Common myeloid progenitor, CD34-positive (primary cell): Measurements from ENCODE around the gene PFKFB2.
A peak's percentile ranks its signal among the peaks of the same experiment; 100 is the strongest.
"Not testable (repeated sequence)": the region's sequence is repeated elsewhere in the genome, so short reads cannot be mapped to it uniquely, and the experiment has no call there.

Source experiments
- CTCF ChIA-PET: fragments of 350-600 bp; sonication (Branson Sonifier 250); formaldehyde crosslinking; loops from one replicate; lab custom pipeline; 2021; ENCODE audit warnings: antibody characterized with exemption; lab: Charles Lee
- POLR2A ChIA-PET: fragments of 350-600 bp; sonication (Branson Sonifier 250); formaldehyde crosslinking; loops from one replicate; lab custom pipeline; 2021; ENCODE audit warnings: antibody characterized with exemption; lab: Charles Lee
- DNase-seq, 3 donors: peaks; one replicate each; pipeline versions ENCODE4 v3.0.0 to v3.0.0-alpha.2; 2013
- H3K27ac ChIP-seq, 2 experiments: 1 replicate in 1 of 2; 2 replicates in 1 of 2; pipeline ENCODE4 v1.7.0; 2013; ENCODE audit warnings: inconsistent platforms in 2 of 2, low read length in 2 of 2, mild to moderate bottlenecking in 2 of 2, low read depth in 1 of 2, moderate library complexity in 1 of 2; ENCODE audit not compliant: severe bottlenecking in 2 of 2, insufficient read depth in 1 of 2, poor library complexity in 1 of 2
- H3K27me3 ChIP-seq, 5 experiments: replicated peaks in 2 of 5; 1 replicate in 3 of 5; 2 replicates in 2 of 5; pipeline versions ENCODE4 v1.6.1 to v1.7.0; 2013; ENCODE audit warnings: low read length in 4 of 5, mild to moderate bottlenecking in 2 of 5, moderate library complexity in 2 of 5, inconsistent platforms in 1 of 5; ENCODE audit not compliant: insufficient read depth in 5 of 5, control insufficient read depth in 4 of 5
- H3K36me3 ChIP-seq, 4 experiments: 1 replicate in 2 of 4; 2 replicates in 2 of 4; pipeline versions ENCODE4 v1.6.1 to v1.7.0; 2013; ENCODE audit warnings: low read length in 3 of 4, control low read depth in 1 of 4, mild to moderate bottlenecking in 1 of 4; ENCODE audit not compliant: control insufficient read depth in 4 of 4, insufficient read depth in 4 of 4
- H3K4me1 ChIP-seq, 4 experiments: 1 replicate in 3 of 4; 2 replicates in 1 of 4; pipeline versions ENCODE4 v1.6.1 to v1.7.1; 2013; ENCODE audit warnings: low read length in 3 of 4, mild to moderate bottlenecking in 3 of 4, control low read depth in 1 of 4, inconsistent platforms in 1 of 4, moderate library complexity in 1 of 4; ENCODE audit not compliant: control insufficient read depth in 4 of 4, insufficient read depth in 4 of 4; ENCODE audit errors: control extremely low read depth in 1 of 4
- H3K4me3 ChIP-seq, 7 experiments: 1 replicate in 4 of 7; 2 replicates in 3 of 7; pipeline versions ENCODE4 v1.5.1 to v1.7.0; 2013; ENCODE audit warnings: mild to moderate bottlenecking in 7 of 7, low read length in 6 of 7, moderate library complexity in 6 of 7, inconsistent platforms in 2 of 7, low read depth in 2 of 7, control low read depth in 1 of 7; ENCODE audit not compliant: insufficient read depth in 4 of 7, control insufficient read depth in 1 of 7; ENCODE audit errors: extremely low read depth in 1 of 7
- H3K9me3 ChIP-seq, 5 experiments: 1 replicate in 4 of 5; 2 replicates in 1 of 5; pipeline versions ENCODE4 v1.6.1 to v1.7.1; 2013; ENCODE audit warnings: low read length in 4 of 5, mild to moderate bottlenecking in 2 of 5, inconsistent platforms in 1 of 5, low read depth in 1 of 5, moderate library complexity in 1 of 5; ENCODE audit not compliant: control insufficient read depth in 4 of 5, insufficient read depth in 2 of 5; ENCODE audit errors: control extremely low read depth in 1 of 5
- WGBS: methylation state at CpG from one replicate; pipeline ENCODE4 v1.1.5; 2013; ENCODE audit not compliant: insufficient coverage; 5-methylcytosine and 5-hydroxymethylcytosine counted together

PFKFB2 gene

DNA sequence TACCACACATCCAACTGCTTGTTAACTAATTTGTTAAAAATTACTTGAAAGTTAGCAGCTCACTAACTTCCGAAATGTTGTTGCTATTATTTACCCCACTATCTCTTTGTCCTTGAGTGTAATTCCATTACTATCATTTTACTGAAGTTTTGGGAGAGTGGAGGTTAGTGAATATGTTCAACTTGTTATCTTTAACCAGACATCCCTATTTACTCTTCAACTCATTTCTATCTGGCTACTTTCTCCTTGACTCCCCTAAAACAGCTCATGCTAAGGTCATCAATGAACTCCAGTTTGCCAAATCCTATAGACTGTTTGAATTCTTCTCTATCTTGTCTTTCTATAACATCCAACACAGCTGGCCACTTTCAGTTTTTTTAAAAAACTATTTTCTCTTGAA lies 16.2 kb upstream of the PFKFB2 start:
- Histone ChIP-seq H3K36me3 (no peaks in the 10 kb centered on the region), H3K27ac (no peak overlapping the region), H3K9me3 (no peaks in the 10 kb centered on the region), H3K4me3 (no peak overlapping the region), H3K4me1 (peaks cover 0 to 10% (median 5%) of the 10 kb centered on the region in 4 experiments), H3K27me3 (no peaks in the 10 kb centered on the region)
- no CpG with 5 or more reads among the region's 1 CpG for WGBS
- POLR2A ChIA-PET: no interaction called here
- no peak for DNase-seq
- CTCF ChIA-PET: interaction anchor here (1.9 kb wide), 1 partner anchor 32 kb away, joined by 8 read pairs; no protein-coding TSS in a partner anchor

DNA sequence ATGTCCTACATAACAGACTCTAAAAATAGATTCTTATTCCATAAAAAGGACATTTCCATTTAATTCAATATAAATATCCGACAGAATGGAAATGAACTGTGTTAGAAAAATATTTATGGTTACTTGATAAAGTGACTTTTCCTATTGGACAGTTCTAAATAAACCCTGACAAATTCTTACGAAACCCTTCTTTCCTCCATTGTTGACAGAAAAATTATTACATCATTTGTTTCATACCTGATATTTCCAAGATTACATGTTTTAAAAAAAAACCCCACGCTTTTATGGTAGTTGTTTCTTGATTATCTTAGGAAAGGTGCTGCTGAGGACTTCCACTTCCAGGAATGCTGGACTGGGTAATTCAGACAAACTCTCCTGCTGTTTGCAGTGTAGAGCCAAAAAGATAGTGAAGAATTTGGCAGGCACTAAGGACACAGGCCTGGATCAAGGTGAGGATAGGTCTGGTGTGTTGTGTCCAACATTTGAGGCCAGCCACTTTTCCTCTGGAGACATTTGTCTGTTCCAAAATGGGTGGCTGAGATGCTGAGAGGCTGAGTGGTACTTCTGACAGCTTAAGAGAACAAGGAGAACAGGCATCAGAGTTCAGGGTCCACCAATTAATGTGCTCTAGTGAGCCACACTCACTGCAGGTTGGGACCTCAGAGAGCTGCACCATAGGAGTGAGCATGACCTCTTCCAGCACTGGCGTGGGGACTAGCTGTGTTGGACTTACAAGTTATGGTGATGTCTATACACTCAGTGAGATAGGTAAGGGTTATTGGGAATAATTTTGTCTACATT lies 13.5 kb upstream of the PFKFB2 start:
- WGBS: no CpG with 5 or more reads among the region's 4 CpGs
- peaks cover 0 to under 1% (median 0%) of the 10 kb centered on the region in 4 experiments for H3K36me3 ChIP-seq
- no peaks in the 10 kb centered on the region for H3K9me3 ChIP-seq
- no peak for DNase-seq
- CTCF ChIA-PET: interaction anchor here (0.8 to 1.8 kb wide), 6 partner anchors 9 to 58 kb away, joined by 3 to 5 read pairs (median 4); no protein-coding TSS in a partner anchor
- no peak overlapping the region for H3K27ac ChIP-seq
- no peak overlapping the region for H3K4me3 ChIP-seq
- peaks cover 0 to 4% (median 0%) of the 10 kb centered on the region in 4 experiments for H3K4me1 ChIP-seq
- H3K27me3 ChIP-seq: no peaks in the 10 kb centered on the region
- POLR2A ChIA-PET: no interaction called here

GRCh38 chr1:207040181-207040533 lies 12.9 kb upstream of the PFKFB2 start:
- Histone ChIP-seq H3K36me3 (peaks cover 0 to 2% (median 0%) of the 10 kb centered on the region in 4 experiments), H3K27ac (no peak overlapping the region), H3K4me1 (peaks cover 0 to under 1% (median 0%) of the 10 kb centered on the region in 4 experiments), H3K4me3 (no peak overlapping the region), H3K27me3 (no peaks in the 10 kb centered on the region), H3K9me3 (no peaks in the 10 kb centered on the region)
- no peak for DNase-seq
- CTCF ChIA-PET: interaction anchor here (0.8 to 1.4 kb wide), 5 partner anchors 8 to 58 kb away, joined by 3 to 4 read pairs (median 4); no protein-coding TSS in a partner anchor
- POLR2A ChIA-PET: no interaction called here
- 97% methylated on average over 3 of the region's 3 CpGs for WGBS

- DNase-seq, H3K27me3 ChIP-seq, H3K4me1 ChIP-seq, H3K36me3 ChIP-seq, POLR2A ChIA-PET, H3K27ac ChIP-seq, H3K9me3 ChIP-seq, H3K4me3 ChIP-seq: not testable (repeated sequence)
- WGBS: 100% methylated on average over 1 of the region's 2 CpGs
- CTCF ChIA-PET: interaction anchor here (0.7 to 1.4 kb wide), 2 partner anchors 19 to 33 kb away, joined by 3 to 4 read pairs; no protein-coding TSS in a partner anchor
Observed at GRCh38 chr1:207041397-207041796, 11.7 kb upstream of the PFKFB2 start.

GRCh38 chr1:207045453-207045852 lies 7.6 kb upstream of the PFKFB2 start:
- WGBS: 90% methylated on average over 2 of the region's 2 CpGs
- H3K36me3 ChIP-seq: peaks cover 8 to 25% (median 16%) of the 10 kb centered on the region in 4 experiments
- no peaks in the 10 kb centered on the region for H3K9me3 ChIP-seq
- no peak overlapping the region for H3K4me3 ChIP-seq
- ChIA-PET POLR2A (no interaction called here), CTCF (interaction anchor here (0.7 to 7.4 kb wide), 7 partner anchors 14 to 453 kb away, joined by 3 to 60 read pairs (median 3); partner anchors contain the start of gene C1orf116)
- DNase-seq: no peak
- H3K27ac ChIP-seq: no peak overlapping the region
- peaks cover 0 to 12% (median 5%) of the 10 kb centered on the region in 4 experiments for H3K4me1 ChIP-seq
- no peaks in the 10 kb centered on the region for H3K27me3 ChIP-seq

DNA sequence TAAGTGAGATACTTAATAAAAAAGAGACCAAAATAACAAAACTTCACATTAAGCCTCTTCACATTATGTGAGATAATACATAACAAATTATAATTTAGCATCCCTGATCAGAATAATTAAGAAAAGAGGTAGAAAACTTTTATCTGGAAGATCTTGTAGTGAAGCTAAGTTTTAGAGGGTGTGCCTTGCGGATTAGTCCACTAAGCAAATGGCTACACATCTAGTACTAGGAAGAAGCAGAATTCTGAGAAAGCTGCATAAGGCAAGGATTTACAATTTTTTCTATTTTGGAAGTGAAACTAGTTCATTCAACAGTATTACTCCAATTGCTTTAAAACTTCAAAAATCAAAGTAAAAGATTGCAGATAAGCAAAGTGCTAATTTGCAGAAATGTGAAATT lies 5.6 kb upstream of the PFKFB2 start:
- DNase-seq: no peak
- no peak overlapping the region for H3K4me3 ChIP-seq
- no peaks in the 10 kb centered on the region for H3K27me3 ChIP-seq
- H3K36me3 ChIP-seq: peaks cover 8 to 25% (median 16%) of the 10 kb centered on the region in 4 experiments
- H3K27ac ChIP-seq: peak overlapping the region in 1 of 2 experiments; percentile 23
- CTCF ChIA-PET: interaction anchor here (0.7 to 7.4 kb wide), 7 partner anchors 8 to 34 kb away, joined by 3 to 60 read pairs (median 4); partner anchors contain the start of gene C1orf116
- H3K4me1 ChIP-seq: peaks cover 5 to 28% (median 19%) of the 10 kb centered on the region in 4 experiments
- WGBS: 100% methylated on average over 1 of the region's 1 CpG
- no peaks in the 10 kb centered on the region for H3K9me3 ChIP-seq
- POLR2A ChIA-PET: interaction anchor here (0.6 kb wide), 1 partner anchor 406 kb away, joined by 3 read pairs; the partner anchor contains the start of gene CR2

- WGBS: 100% methylated on average over 3 of the region's 6 CpGs
- H3K36me3 ChIP-seq: peaks cover 8 to 25% (median 16%) of the 10 kb centered on the region in 4 experiments
- peaks cover 5 to 32% (median 23%) of the 10 kb centered on the region in 4 experiments for H3K4me1 ChIP-seq
- no peaks in the 10 kb centered on the region for H3K9me3 ChIP-seq
- H3K27me3 ChIP-seq: no peaks in the 10 kb centered on the region
- no peak overlapping the region for H3K4me3 ChIP-seq
- peak overlapping the region in 1 of 2 experiments; percentile 23 for H3K27ac ChIP-seq
- no peak for DNase-seq
- ChIA-PET CTCF (interaction anchor here (0.7 to 7.4 kb wide), 6 partner anchors 8 to 42 kb away, joined by 3 to 60 read pairs (median 4); partner anchors contain the start of gene C1orf116), POLR2A (no interaction called here)
Observed at GRCh38 chr1:207048041-207048440, 5.0 kb upstream of the PFKFB2 start.
